K562 (cell line): ENCODE measurements around the gene ANKRD34A. TPM values are rescaled to one million over a fixed set of nuclear protein-coding genes. Genes with fewer than 3 reads are reported as not detected.

ENCODE experiments used
- BCLAF1 ChIP-seq, 2 experiments: fragments of 450-650 bp in 1 of 2; IDR thresholded peaks; 2 replicates each; pipeline ENCODE4 v1.6.1; 2011 to 2017; ENCODE audit warnings: low read depth in 2 of 2, antibody characterized with exemption in 1 of 2, borderline replicate concordance in 1 of 2, low read length in 1 of 2, mild to moderate bottlenecking in 1 of 2, mixed read lengths in 1 of 2; ENCODE audit not compliant: control insufficient read depth in 1 of 2
- GABPB1 ChIP-seq: sonication (generic); formaldehyde crosslinking; IDR thresholded peaks from 2 replicates; pipeline ENCODE4 v1.8.0; 2022; ENCODE audit warnings: mild to moderate bottlenecking, missing genetic modification reagents
- MEF2A ChIP-seq: IDR thresholded peaks from 2 replicates; pipeline ENCODE4 v1.6.1; 2011; ENCODE audit warnings: low read depth, mild to moderate bottlenecking, low read length, moderate library complexity; ENCODE audit not compliant: control insufficient read depth
- MEF2D ChIP-seq: conservative IDR thresholded peaks from 2 replicates; pipeline ENCODE4 v1.6.1; 2016; ENCODE audit warnings: low read depth, missing genetic modification characterization, missing compliant biosample characterization
- POLR2G ChIP-seq: fragments of 200-400 bp; formaldehyde crosslinking; IDR thresholded peaks from 2 replicates; pipeline ENCODE4 v1.6.1; 2017; ENCODE audit warnings: low read depth, mild to moderate bottlenecking, antibody characterized with exemption, low read length, moderate library complexity
- RNF219 ChIP-seq: fragments of 250-450 bp; sonication (Bioruptor Pico); IDR thresholded peaks from 2 replicates; pipeline ENCODE4 v1.5.0; 2022; ENCODE audit warnings: mild to moderate bottlenecking
- ZNF121 ChIP-seq: sonication (generic); formaldehyde crosslinking; conservative IDR thresholded peaks from 2 replicates; pipeline ENCODE4 v1.8.0; 2022; ENCODE audit warnings: missing genetic modification reagents
- polyA plus RNA-seq, 8 experiments: library from polyadenylated mRNA; depleted of rRNA in 4 of 8; stranded (reverse) in 5 of 8; unstranded in 3 of 8; fragments of >200 nt; fragmentation: Nextera tagmentation in 2 of 8; fragmentation: Illumina TruSeq in 1 of 8; extraction: Ambion mirVana in 2 of 8; extraction: Trizol in 1 of 8; gene quantifications; 2 replicates each; pipeline versions ENCODE4 v1.2.1 to v1.2.3, GENCODE V29; 2011 to 2014; ENCODE audit warnings: inconsistent platforms in 1 of 8, missing spikeins in 1 of 8
- total RNA-seq, 7 experiments: library from RNA; depleted of rRNA in 6 of 7; stranded (reverse); fragments of >200 nt in 6 of 7; fragmentation: Illumina TruSeq in 2 of 7; extraction: Trizol in 2 of 7; gene quantifications; 2 replicates each; pipeline versions ENCODE4 v1.2.1 to v1.2.3, GENCODE V29; 2011 to 2021; ENCODE audit warnings: low replicate concordance in 1 of 7
- TF ChIP-seq, protein P1 (sequence below): sonication (generic); formaldehyde crosslinking; IDR thresholded peaks from 2 replicates; pipeline ENCODE4 v1.8.0; 2022; ENCODE audit warnings: mild to moderate bottlenecking, missing genetic modification reagents, borderline replicate concordance
- TF ChIP-seq, protein P2 (sequence below): sonication (generic); formaldehyde crosslinking; IDR thresholded peaks from 2 replicates; pipeline ENCODE4 v1.8.0; 2022; ENCODE audit warnings: missing genetic modification reagents, mild to moderate bottlenecking, borderline replicate concordance

ANKRD34A gene
- total and polyA plus RNA-seq, 9 of the 15 experiments (the other 6 are each of a cell fraction or from before 2014, with no cell fraction given) = 0.06 to 1.6 (median 0.43) TPM

GRCh38 chr1:145962157-145963102 lies 1.9 kb downstream of the ANKRD34A start (continued):
- TF ChIP-seq POLR2G (0 out of 2 replicates have a peak, but pooled peaks have one; percentile 29), BCLAF1 (IDR thresholded peaks at IDR 0.05; ENCODE audit: borderline replicate concordance in 1 of 2, control insufficient read depth in 1 of 2, low read depth in 2 of 2, low read length in 1 of 2) (no peak), MEF2A (peak; percentile 89), ZNF121 (CRISPR knock-in tag) (peak; percentile 25; the same call in 1 of the 2 replicates), MEF2D (peak; percentile 92), GABPB1 (0 out of 2 replicates have a peak, but pooled peaks have one; percentile 39), RNF219 (CRISPR knock-in tag) (no peak)
- TF ChIP-seq, protein P1, sequence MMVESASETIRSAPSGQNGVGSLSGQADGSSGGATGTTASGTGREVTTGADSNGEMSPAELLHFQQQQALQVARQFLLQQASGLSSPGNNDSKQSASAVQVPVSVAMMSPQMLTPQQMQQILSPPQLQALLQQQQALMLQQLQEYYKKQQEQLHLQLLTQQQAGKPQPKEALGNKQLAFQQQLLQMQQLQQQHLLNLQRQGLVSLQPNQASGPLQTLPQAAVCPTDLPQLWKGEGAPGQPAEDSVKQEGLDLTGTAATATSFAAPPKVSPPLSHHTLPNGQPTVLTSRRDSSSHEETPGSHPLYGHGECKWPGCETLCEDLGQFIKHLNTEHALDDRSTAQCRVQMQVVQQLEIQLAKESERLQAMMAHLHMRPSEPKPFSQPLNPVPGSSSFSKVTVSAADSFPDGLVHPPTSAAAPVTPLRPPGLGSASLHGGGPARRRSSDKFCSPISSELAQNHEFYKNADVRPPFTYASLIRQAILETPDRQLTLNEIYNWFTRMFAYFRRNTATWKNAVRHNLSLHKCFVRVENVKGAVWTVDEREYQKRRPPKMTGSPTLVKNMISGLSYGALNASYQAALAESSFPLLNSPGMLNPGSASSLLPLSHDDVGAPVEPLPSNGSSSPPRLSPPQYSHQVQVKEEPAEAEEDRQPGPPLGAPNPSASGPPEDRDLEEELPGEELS (CRISPR knock-in tag) = no peak
- TF ChIP-seq, protein P2, sequence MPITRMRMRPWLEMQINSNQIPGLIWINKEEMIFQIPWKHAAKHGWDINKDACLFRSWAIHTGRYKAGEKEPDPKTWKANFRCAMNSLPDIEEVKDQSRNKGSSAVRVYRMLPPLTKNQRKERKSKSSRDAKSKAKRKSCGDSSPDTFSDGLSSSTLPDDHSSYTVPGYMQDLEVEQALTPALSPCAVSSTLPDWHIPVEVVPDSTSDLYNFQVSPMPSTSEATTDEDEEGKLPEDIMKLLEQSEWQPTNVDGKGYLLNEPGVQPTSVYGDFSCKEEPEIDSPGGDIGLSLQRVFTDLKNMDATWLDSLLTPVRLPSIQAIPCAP = no peak
